ENCODE measurements around the gene NKX1-1.

NKX1-1 gene

DNA sequence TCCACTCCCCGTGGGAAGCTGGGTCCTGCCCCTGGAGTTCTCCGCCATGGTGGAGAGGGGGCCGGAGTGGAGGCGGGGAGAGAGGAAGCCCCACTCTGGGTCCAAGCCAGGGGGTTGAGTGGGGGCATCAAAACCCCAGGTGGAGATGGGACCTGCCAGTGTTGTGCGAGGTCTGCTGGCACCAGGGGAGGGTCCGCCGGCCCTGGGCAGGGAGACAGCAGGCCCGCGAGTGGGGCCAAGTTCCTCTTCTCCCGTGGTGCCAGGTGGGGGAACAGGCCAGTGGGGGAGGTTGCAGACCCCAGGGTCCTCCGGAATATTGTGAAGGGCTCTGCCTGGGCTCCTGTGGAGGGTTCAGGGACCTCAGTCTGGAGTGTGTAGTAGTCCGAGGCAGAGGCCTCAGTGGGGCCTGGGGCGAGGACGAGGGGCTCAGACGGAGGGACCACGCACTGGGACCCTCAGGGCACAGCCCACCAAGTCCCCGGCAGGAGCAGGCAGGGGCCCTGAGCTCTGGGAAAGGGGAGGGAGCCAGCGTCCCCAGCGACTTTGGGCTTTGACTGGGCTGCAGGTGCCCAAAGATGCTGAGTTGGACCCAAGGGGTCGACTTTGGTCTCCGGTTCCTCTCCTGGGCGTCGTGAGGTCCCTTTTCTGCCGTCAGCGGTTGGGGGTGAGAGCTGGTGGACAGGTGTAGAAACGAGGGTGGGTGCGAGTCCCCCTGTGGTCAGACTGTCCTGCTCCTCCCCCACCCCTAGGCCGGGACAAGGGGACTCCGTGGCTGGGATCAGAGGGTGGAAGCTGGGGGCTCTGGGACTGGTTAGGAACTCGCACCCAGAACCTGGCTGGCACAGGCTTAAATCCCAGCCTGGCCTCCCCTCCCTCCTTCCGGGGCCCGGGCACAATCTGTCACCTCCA, 43.8 kb upstream of the NKX1-1 start:
- no peaks in the 10 kb centered on the region for H3K4me1 ChIP-seq (ENCODE audit: control insufficient read depth in 1 of 2, insufficient read depth in 1 of 2, low read depth in 1 of 2, low read length in 1 of 2)
- H3K27me3 ChIP-seq = no peaks in the 10 kb centered on the region
- no peak for TF ChIP-seq CTCF (IDR thresholded peaks at IDR 0.05)
- H3K27ac ChIP-seq = no peak overlapping the region
- H3K4me3 ChIP-seq (ENCODE audit: low read depth in 1 of 2, low read length in 1 of 2) = no peak overlapping the region
- H3K9me3 ChIP-seq = no peaks in the 10 kb centered on the region
- H3K36me3 ChIP-seq = no peaks in the 10 kb centered on the region

GRCh38 chr4:1449475-1449832, 43.2 kb upstream of the NKX1-1 start:
- H3K9me3 ChIP-seq = no peaks in the 10 kb centered on the region
- TF ChIP-seq CTCF (IDR thresholded peaks at IDR 0.05) = no peak
- H3K4me3 ChIP-seq (ENCODE audit: low read depth in 1 of 2, low read length in 1 of 2) = no peak overlapping the region
- no peaks in the 10 kb centered on the region for H3K27me3 ChIP-seq
- H3K4me1 ChIP-seq (ENCODE audit: control insufficient read depth in 1 of 2, insufficient read depth in 1 of 2, low read depth in 1 of 2, low read length in 1 of 2) = no peaks in the 10 kb centered on the region
- H3K36me3 ChIP-seq = no peaks in the 10 kb centered on the region
- no peak overlapping the region for H3K27ac ChIP-seq

DNA sequence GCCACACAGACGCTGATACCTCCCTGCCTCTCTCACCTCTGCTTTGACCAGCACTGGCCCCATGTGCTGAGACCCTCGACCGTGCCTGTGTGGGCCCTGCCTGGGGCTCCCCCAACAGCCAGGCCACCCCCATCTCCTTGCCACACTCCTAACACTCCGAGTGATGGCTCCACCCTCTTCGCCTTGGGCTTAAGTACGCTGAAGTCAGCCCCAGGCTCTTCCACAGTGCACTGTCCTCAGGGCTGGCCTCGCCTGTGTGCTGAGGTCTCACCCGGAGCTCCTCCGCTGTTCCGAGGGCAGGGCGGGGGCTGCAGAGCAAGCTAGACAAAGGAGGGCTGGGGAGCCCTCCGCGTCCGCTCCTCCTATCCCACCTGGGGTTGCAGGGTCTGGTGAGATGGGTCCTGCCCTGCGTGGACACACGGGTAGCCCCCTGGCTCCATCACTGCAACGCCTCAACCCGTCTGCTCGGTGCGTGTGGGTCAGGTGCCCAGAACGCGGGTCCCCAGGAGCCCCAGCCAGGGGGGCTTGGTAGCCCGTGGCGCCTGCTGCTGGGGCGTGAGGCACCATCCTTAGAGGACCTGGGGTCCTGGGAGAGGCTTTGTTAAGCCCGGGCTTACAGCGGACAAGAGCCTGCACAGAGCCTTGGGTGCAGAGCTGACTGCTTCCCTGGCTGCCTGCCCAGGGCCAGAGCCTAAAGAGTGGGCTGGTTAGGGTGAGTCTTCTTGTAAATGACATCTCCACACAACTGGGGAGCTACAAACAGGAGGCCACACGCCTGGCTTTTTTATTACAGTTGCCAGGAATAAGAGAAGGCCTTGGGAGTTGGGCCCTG, 42.6 kb upstream of the NKX1-1 start:
- Histone ChIP-seq H3K9me3 (no peaks in the 10 kb centered on the region), H3K27ac (no peak overlapping the region), H3K36me3 (no peaks in the 10 kb centered on the region), H3K4me3 (ENCODE audit: low read depth in 1 of 2, low read length in 1 of 2) (no peak overlapping the region), H3K27me3 (no peaks in the 10 kb centered on the region), H3K4me1 (ENCODE audit: control insufficient read depth in 1 of 2, insufficient read depth in 1 of 2, low read depth in 1 of 2, low read length in 1 of 2) (no peaks in the 10 kb centered on the region)
- no peak for TF ChIP-seq CTCF (IDR thresholded peaks at IDR 0.05)

- Histone ChIP-seq H3K4me1 (ENCODE audit: control insufficient read depth in 1 of 2, insufficient read depth in 1 of 2, low read depth in 1 of 2, low read length in 1 of 2) (no peaks in the 10 kb centered on the region), H3K36me3 (no peaks in the 10 kb centered on the region), H3K27ac (no peak overlapping the region), H3K27me3 (no peaks in the 10 kb centered on the region), H3K4me3 (ENCODE audit: low read depth in 1 of 2, low read length in 1 of 2) (no peak overlapping the region), H3K9me3 (no peaks in the 10 kb centered on the region)
- TF ChIP-seq CTCF (IDR thresholded peaks at IDR 0.05) = no peak
Observed at GRCh38 chr4:1447676-1448588, 41.7 kb upstream of the NKX1-1 start.

Measured in neutrophil (primary cell).